GM13977 (cell line): ENCODE measurements around the gene FRMD4B.

Source experiments
- DNase-seq: peaks from one replicate; pipeline ENCODE4 v3.0.0; 2012; ENCODE audit warnings: low spot score
- CTCF ChIP-seq: IDR thresholded peaks from 2 replicates; pipeline ENCODE4 v1.5.1; 2012; ENCODE audit warnings: mild to moderate bottlenecking, control low read depth; ENCODE audit not compliant: insufficient read depth; ENCODE audit errors: extremely low read depth, missing control alignments
- in situ Hi-C: fragments of 300-500 bp; cut with MboI; formaldehyde crosslinking; loops from one replicate; pipeline ENCODE4 v1.12.0; 2022; ENCODE audit warnings: low sequenced_read_pairs, low pct_unique_long_range_greater_than_20kb, mixed read lengths, inconsistent platforms; ENCODE audit not compliant: unreplicated experiment

FRMD4B gene

GRCh38 chr3:69218079-69218478 is 167.8 kb downstream of the FRMD4B start:
- DNase-seq = no peak
- in situ Hi-C loops = no loop called here
- TF ChIP-seq CTCF = no peak

GRCh38 chr3:69216981-69217380 is 168.9 kb downstream of the FRMD4B start:
- DNase-seq = no peak
- in situ Hi-C loops = no loop called here
- TF ChIP-seq CTCF = no peak

DNA sequence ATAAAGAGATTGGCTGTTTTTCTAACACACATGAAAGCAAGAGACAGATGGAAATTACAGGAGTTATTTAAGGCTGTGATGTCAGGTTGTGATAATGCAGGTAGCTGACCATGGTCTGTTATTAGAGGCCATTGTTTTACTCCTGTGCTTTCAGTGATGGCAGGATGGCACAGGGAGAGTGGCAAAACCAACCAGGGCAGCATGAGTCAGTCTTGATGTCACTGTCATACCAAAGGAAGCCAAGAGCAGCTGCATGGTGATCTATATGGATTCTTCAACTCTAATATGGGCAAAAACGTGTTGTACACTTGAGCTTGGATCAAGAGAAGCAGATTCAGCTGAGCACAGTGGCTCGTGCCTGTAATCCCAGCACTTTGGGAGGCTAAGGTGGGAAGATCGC is 171.6 kb downstream of the FRMD4B start:
- no peak for DNase-seq
- TF ChIP-seq CTCF = no peak
- in situ Hi-C loops = no loop called here

DNA sequence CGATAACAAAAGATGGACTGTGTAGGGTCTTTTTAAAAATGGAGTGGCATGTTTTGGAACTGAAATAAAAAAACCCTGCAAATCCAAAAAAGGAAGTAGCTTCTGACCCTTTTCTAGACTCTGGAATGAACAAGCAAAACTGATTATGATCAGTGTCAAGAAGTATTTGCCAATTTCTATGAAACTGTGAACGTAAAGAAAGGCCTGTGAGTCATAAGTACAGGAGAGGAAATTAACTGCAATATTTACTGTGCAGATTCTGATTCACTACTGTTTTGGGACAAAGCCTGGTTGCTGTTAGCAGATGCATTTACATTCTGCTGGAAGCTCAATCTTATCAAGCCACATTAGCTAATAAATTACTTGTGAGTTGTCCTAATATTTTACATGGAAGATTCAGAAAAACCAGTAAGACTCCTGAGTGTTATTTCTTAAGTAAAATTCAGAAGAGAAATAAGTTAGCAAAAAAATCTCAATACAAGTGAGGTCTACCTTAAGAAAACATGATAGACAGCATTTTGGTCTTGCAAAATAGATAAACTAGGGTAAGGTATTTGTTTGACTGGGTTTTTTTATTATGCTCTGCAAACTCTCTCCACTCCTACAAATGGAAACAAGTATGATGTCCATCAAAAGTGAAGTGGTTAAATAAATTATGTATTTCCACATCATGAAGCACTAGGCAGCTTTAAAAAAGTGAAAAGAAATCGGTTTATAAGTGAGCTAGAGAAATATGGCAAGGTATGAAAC is 173.3 kb downstream of the FRMD4B start:
- in situ Hi-C loops = no loop called here
- peak; percentile 20 for DNase-seq
- TF ChIP-seq CTCF = no peak

DNA sequence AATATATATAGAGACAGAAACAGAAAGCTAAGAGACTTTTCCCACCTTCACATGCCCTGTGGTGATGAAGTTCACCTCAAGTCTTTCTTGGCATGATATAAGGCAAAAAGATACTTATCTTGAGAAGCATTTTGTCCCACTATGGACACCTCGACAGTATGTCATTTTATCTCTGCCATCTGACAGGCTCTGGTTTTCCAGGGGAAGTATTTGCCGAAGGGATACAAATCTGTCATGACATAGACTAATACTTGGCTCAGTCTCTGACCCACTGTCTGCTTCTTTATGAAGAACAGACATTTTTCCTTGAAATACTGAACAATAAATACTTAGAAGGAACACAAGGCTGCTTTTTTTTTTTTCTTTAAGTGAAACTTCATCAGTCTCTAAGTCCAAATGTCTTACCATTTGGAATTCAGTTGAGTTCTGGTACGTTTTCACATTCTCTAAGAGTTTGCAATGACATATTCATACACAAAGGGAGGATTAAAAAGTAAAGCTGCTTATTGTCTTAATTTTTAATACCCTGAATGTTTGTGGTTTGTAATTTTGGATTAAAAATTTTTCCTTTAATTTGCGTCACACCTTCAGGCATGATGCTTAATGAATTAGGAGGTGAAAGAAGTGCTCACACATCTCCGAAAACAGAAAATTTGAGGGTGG is 175.7 kb downstream of the FRMD4B start:
- in situ Hi-C loops = no loop called here
- no peak for TF ChIP-seq CTCF
- DNase-seq = no peak

DNA sequence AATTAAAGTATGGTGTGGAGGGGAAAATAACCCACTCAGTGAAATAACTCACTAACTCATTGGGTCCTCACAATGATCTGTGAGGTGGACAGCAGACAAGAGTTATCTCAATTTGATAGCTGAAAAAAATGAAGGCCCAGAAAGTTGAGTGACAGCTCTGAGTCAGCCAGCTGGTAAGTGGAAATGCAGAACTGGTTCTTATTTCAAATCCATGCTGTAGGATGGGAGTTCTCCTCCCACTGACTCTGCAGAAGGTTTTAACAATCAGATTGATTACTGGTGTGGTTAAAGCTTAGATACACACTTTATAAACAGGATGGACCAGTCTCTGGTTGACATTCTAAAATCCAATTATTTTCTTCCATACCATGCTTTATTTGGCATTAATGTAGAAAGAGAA is 176.5 kb downstream of the FRMD4B start:
- no peak for TF ChIP-seq CTCF
- in situ Hi-C loops = no loop called here
- DNase-seq = no peak
